Measurements from ENCODE around the gene RNF31.

- TF ChIP-seq CTCF (IDR thresholded peaks at IDR 0.05) = no peak
- TF ChIP-seq POLR2A (IDR thresholded peaks at IDR 0.05) = no peak
Measured at GRCh38 chr14:24182110-24182882, 35.0 kb downstream of the RNF31 start.
